ENCODE data around the gene ATG16L2. TPM values are rescaled to one million over a fixed set of nuclear protein-coding genes. Genes with fewer than 3 reads are reported as not detected.

ATG16L2 gene
- polyA plus RNA-seq, 1 donor from 2014 or later = 9.4 TPM

- Histone ChIP-seq H3K4me3 (ENCODE audit: low read length) (peak overlapping the region; percentile 96), H3K27ac (ENCODE audit: low read length) (no peak overlapping the region), H3K9me2 (ENCODE audit: insufficient read depth, low read length) (no peaks in the 10 kb centered on the region), H3K4me2 (ENCODE audit: low read length) (peak overlapping the region; percentile 78), H3K36me3 (ENCODE audit: insufficient read depth, low read length) (no peaks in the 10 kb centered on the region), H3F3A (ENCODE audit: insufficient read depth, low read length, poor library complexity, severe bottlenecking) (no peaks in the 10 kb centered on the region), H3K9me3 (ENCODE audit: low read length) (no peaks in the 10 kb centered on the region), H3K9ac (ENCODE audit: low read length) (peak overlapping the region; percentile 85), H2AFZ (ENCODE audit: low read depth, low read length) (no peak overlapping the region), H3K79me2 (replicated peaks; ENCODE audit: insufficient read depth, low read length) (no peaks in the 10 kb centered on the region), H3K27me3 (ENCODE audit: insufficient read depth, low read depth, low read length) (no peaks in the 10 kb centered on the region), H4K20me1 (ENCODE audit: insufficient read depth) (no peaks in the 10 kb centered on the region)
- TF ChIP-seq MXI1 (conservative IDR thresholded peaks at IDR 0.05; ENCODE audit: poor library complexity, severe bottlenecking) (no peak), POLR2AphosphoS5 (IDR thresholded peaks at IDR 0.05) (no peak), RAD21 (conservative IDR thresholded peaks at IDR 0.05) (no peak), EP300 (conservative IDR thresholded peaks at IDR 0.05; ENCODE audit: poor library complexity, severe bottlenecking) (no peak), EZH2 (IDR thresholded peaks at IDR 0.05; ENCODE audit: borderline replicate concordance, insufficient read depth, low read length, poor library complexity, severe bottlenecking) (no peak), TAF1 (IDR thresholded peaks at IDR 0.05; ENCODE audit: low read depth) (no peak), SMC3 (conservative IDR thresholded peaks at IDR 0.05; ENCODE audit: poor library complexity) (no peak)
- TF ChIP-seq, protein P1, sequence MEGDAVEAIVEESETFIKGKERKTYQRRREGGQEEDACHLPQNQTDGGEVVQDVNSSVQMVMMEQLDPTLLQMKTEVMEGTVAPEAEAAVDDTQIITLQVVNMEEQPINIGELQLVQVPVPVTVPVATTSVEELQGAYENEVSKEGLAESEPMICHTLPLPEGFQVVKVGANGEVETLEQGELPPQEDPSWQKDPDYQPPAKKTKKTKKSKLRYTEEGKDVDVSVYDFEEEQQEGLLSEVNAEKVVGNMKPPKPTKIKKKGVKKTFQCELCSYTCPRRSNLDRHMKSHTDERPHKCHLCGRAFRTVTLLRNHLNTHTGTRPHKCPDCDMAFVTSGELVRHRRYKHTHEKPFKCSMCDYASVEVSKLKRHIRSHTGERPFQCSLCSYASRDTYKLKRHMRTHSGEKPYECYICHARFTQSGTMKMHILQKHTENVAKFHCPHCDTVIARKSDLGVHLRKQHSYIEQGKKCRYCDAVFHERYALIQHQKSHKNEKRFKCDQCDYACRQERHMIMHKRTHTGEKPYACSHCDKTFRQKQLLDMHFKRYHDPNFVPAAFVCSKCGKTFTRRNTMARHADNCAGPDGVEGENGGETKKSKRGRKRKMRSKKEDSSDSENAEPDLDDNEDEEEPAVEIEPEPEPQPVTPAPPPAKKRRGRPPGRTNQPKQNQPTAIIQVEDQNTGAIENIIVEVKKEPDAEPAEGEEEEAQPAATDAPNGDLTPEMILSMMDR (IDR thresholded peaks at IDR 0.05; ENCODE audit: poor library complexity, severe bottlenecking) = no peak
- TF ChIP-seq, protein P2, sequence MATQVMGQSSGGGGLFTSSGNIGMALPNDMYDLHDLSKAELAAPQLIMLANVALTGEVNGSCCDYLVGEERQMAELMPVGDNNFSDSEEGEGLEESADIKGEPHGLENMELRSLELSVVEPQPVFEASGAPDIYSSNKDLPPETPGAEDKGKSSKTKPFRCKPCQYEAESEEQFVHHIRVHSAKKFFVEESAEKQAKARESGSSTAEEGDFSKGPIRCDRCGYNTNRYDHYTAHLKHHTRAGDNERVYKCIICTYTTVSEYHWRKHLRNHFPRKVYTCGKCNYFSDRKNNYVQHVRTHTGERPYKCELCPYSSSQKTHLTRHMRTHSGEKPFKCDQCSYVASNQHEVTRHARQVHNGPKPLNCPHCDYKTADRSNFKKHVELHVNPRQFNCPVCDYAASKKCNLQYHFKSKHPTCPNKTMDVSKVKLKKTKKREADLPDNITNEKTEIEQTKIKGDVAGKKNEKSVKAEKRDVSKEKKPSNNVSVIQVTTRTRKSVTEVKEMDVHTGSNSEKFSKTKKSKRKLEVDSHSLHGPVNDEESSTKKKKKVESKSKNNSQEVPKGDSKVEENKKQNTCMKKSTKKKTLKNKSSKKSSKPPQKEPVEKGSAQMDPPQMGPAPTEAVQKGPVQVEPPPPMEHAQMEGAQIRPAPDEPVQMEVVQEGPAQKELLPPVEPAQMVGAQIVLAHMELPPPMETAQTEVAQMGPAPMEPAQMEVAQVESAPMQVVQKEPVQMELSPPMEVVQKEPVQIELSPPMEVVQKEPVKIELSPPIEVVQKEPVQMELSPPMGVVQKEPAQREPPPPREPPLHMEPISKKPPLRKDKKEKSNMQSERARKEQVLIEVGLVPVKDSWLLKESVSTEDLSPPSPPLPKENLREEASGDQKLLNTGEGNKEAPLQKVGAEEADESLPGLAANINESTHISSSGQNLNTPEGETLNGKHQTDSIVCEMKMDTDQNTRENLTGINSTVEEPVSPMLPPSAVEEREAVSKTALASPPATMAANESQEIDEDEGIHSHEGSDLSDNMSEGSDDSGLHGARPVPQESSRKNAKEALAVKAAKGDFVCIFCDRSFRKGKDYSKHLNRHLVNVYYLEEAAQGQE (IDR thresholded peaks at IDR 0.05; ENCODE audit: borderline replicate concordance) = no peak
Observed at GRCh38 chr11:72815110-72815618, 953 bp downstream of the ATG16L2 start.

DNA sequence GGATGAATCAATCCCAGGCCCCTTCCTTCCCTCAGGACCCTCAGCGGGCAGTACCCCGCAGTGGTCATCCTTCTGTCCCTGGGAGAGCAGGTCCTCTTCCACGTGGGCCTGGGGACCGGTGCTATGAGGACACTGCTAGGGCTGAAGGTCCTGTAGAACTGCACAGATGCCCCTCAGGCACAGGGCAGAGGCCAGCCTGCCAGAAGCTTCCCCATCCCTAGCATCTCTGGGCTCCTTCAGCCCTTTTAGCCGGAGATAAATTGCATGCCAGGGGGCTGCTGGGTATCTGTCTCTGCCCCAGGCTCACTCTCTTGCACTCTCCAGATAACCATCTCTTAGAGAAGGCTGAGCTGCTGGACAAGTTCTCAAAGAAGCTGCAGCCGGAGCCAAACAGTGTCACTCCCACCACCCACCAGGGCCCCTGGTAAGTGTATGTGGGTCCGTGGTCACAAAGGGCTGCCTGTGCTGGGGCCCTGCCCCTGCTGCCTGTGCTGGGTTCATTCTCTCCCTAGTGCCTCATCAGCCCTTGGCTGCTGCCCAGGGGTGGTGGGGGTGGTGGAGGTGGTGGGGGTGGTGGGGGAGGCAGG lies 2.3 kb downstream of the ATG16L2 start:
- H2AFZ ChIP-seq (ENCODE audit: low read depth, low read length) = no peak overlapping the region
- no peak overlapping the region for H3K27ac ChIP-seq (ENCODE audit: low read length)
- no peak overlapping the region for H3K4me2 ChIP-seq (ENCODE audit: low read length)
- no peaks in the 10 kb centered on the region for H3K27me3 ChIP-seq (ENCODE audit: insufficient read depth, low read depth, low read length)
- H3K9me3 ChIP-seq (ENCODE audit: low read length) = no peaks in the 10 kb centered on the region
- no peak overlapping the region for H3K9ac ChIP-seq (ENCODE audit: low read length)
- H3K79me2 ChIP-seq (replicated peaks; ENCODE audit: insufficient read depth, low read length) = no peaks in the 10 kb centered on the region
- no peaks in the 10 kb centered on the region for H3F3A ChIP-seq (ENCODE audit: insufficient read depth, low read length, poor library complexity, severe bottlenecking)
- no peaks in the 10 kb centered on the region for H3K9me2 ChIP-seq (ENCODE audit: insufficient read depth, low read length)
- TF ChIP-seq SMC3 (conservative IDR thresholded peaks at IDR 0.05; ENCODE audit: poor library complexity) (no peak), EP300 (conservative IDR thresholded peaks at IDR 0.05; ENCODE audit: poor library complexity, severe bottlenecking) (no peak), RAD21 (conservative IDR thresholded peaks at IDR 0.05) (no peak), EZH2 (IDR thresholded peaks at IDR 0.05; ENCODE audit: borderline replicate concordance, insufficient read depth, low read length, poor library complexity, severe bottlenecking) (no peak), TAF1 (IDR thresholded peaks at IDR 0.05; ENCODE audit: low read depth) (no peak), POLR2AphosphoS5 (IDR thresholded peaks at IDR 0.05) (no peak), MXI1 (conservative IDR thresholded peaks at IDR 0.05; ENCODE audit: poor library complexity, severe bottlenecking) (no peak)
- TF ChIP-seq, protein P2 (IDR thresholded peaks at IDR 0.05; ENCODE audit: borderline replicate concordance) = no peak
- TF ChIP-seq, protein P1 (IDR thresholded peaks at IDR 0.05; ENCODE audit: poor library complexity, severe bottlenecking) = no peak
- no peaks in the 10 kb centered on the region for H3K36me3 ChIP-seq (ENCODE audit: insufficient read depth, low read length)
- H4K20me1 ChIP-seq (ENCODE audit: insufficient read depth) = no peaks in the 10 kb centered on the region
- H3K4me3 ChIP-seq (ENCODE audit: low read length) = no peak overlapping the region
